Smooth muscle cell (in vitro differentiated cells): ENCODE data around the gene PTPRG. TPM values are rescaled to one million over a fixed set of nuclear protein-coding genes. Genes with fewer than 3 reads are reported as not detected.

Source experiments
- DNase-seq: peaks from one replicate; lab custom pipeline; 2025; ENCODE audit not compliant: unreplicated experiment; lab: John Stamatoyannopoulos, UW
- H2AFZ ChIP-seq: fragments of 200-600 bp; sonication (generic); 2 replicates; pipeline ENCODE4 v1.6.0; 2016; ENCODE audit warnings: antibody characterized with exemption, low read depth, mild to moderate bottlenecking
- H3F3A ChIP-seq: fragments of 200-600 bp; sonication (generic); 2 replicates; pipeline ENCODE4 v1.6.0; 2017; ENCODE audit warnings: antibody characterized with exemption, low read depth
- H3K27ac ChIP-seq: fragments of 200-600 bp; sonication (generic); 2 replicates; pipeline ENCODE4 v1.5.1; 2016; ENCODE audit warnings: low read depth, mild to moderate bottlenecking
- H3K27me3 ChIP-seq: fragments of 200-600 bp; sonication (generic); 2 replicates; pipeline ENCODE4 v1.6.1; 2016; ENCODE audit warnings: low read depth, mild to moderate bottlenecking
- H3K36me3 ChIP-seq: fragments of 200-600 bp; sonication (generic); 2 replicates; pipeline ENCODE4 v1.5.1; 2016; ENCODE audit warnings: low read depth
- H3K4me1 ChIP-seq: fragments of 200-600 bp; sonication (generic); 2 replicates; pipeline ENCODE4 v1.5.1; 2016; ENCODE audit warnings: low read depth
- H3K4me2 ChIP-seq: fragments of 200-600 bp; sonication (generic); 2 replicates; pipeline ENCODE4 v1.6.0; 2016; ENCODE audit warnings: mild to moderate bottlenecking
- H3K4me3 ChIP-seq: fragments of 200-600 bp; sonication (generic); 2 replicates; pipeline ENCODE4 v1.5.1; 2016; ENCODE audit warnings: mild to moderate bottlenecking
- H3K79me2 ChIP-seq: fragments of 200-600 bp; sonication (generic); 2 replicates; pipeline ENCODE4 v1.6.0; 2016; ENCODE audit warnings: low read depth, mild to moderate bottlenecking
- H3K9ac ChIP-seq: fragments of 200-600 bp; sonication (generic); 2 replicates; pipeline ENCODE4 v1.6.0; 2016; ENCODE audit warnings: low read depth
- H3K9me3 ChIP-seq: fragments of 200-600 bp; sonication (generic); replicated peaks from 2 replicates; pipeline ENCODE4 v1.5.1; 2016; ENCODE audit warnings: low read depth
- H4K20me1 ChIP-seq: fragments of 200-600 bp; sonication (generic); 2 replicates; pipeline ENCODE4 v1.6.0; 2016; ENCODE audit warnings: low read depth
- CTCF ChIP-seq: fragments of 200-600 bp; sonication (generic); IDR thresholded peaks from 2 replicates; pipeline ENCODE4 v1.5.1; 2017; ENCODE audit warnings: borderline replicate concordance, mild to moderate bottlenecking, antibody characterized with exemption; ENCODE audit not compliant: insufficient read depth, poor library complexity, severe bottlenecking
- WGBS: methylation state at CpG from one replicate; pipeline ENCODE4 v1.1.7; 2016; ENCODE audit warnings: low lambda C conversion rate; 5-methylcytosine and 5-hydroxymethylcytosine counted together
- polyA plus RNA-seq: library from polyadenylated mRNA; unstranded; fragments of >200 nt; fragmentation: Nextera tagmentation; extraction: Ambion mirVana; gene quantifications from 2 replicates; pipeline ENCODE4 v1.2.1, GENCODE V29; 2016
- total RNA-seq: library from RNA; depleted of rRNA; stranded (reverse); fragments of >200 nt; gene quantifications from 2 replicates; pipeline ENCODE4 v1.2.3, GENCODE V29; 2014

The PTPRG gene
- total and polyA plus RNA-seq, 2 experiments from 2014 or later, result 21.2 to 87.3 TPM

DNA sequence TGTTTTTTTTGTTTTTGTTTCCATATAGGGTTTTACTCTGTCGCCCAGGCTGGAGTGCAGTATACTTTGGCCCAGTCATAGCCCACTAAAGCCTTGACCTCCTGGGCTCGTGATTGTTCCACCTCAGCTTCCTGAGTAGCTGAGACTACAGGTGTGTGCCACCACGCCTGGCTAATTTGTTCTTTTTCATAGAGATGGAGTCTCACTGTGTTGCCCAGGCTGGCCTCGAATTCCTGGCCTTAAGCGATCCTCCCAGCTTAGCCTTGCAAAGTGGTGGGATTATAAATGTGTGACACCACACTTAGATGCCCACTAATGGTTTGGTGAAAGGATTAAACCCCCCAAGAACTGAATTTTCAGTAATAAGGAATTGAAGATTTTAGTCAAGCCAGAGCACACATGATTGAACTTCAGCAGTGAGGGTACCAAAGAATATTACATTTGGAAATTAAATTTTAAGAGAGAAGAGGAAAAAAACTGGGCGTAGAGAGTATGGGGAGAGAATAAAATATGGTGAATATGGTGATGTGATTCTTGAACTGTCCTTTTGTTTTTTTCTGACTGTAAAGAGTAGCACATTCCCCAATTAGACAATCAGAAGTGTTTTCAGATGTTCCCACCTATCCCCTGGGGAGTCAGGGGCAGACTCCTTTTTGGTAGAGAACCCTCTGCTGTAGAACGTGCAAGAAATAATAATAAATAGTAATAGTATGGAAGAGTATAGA lies 208.1 kb downstream of the PTPRG start:
- no peak overlapping the region for H3K4me2 ChIP-seq
- H3K4me3 ChIP-seq, result no peak overlapping the region
- no peaks in the 10 kb centered on the region for H3K27me3 ChIP-seq
- no peaks in the 10 kb centered on the region for H3K36me3 ChIP-seq
- no peaks in the 10 kb centered on the region for H3K4me1 ChIP-seq
- H3K27ac ChIP-seq, result no peak overlapping the region
- no peak overlapping the region for H3K9ac ChIP-seq
- TF ChIP-seq CTCF, result no peak
- H2AFZ ChIP-seq, result no peak overlapping the region
- DNase-seq, result no peak
- H3K9me3 ChIP-seq, result no peaks in the 10 kb centered on the region
- no peaks in the 10 kb centered on the region for H3F3A ChIP-seq
- H3K79me2 ChIP-seq, result peaks cover 17% of the 10 kb centered on the region
- peaks cover 84% of the 10 kb centered on the region for H4K20me1 ChIP-seq
- 96% methylated on average over 7 of the region's 7 CpGs for whole genome bisulfite sequencing

DNA sequence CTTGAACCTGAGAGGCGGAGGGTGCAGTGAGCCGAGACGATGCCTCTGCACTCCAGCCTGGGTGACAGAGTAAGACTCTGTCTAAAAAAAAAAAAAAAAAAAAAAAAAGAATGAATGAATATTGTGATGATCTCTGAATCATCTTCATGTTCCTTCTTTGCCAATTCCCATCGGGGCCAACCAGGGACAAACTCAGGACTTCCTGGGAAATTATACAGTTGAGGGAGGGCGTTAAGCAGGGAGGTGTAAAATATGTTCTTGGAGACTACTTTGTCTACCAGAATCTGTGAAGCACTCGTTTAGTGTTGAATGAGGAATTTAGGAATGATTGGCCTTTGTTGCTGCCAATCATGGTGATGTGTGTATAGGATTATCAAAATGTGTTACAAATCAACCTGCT lies 210.6 kb downstream of the PTPRG start:
- H3K4me1 ChIP-seq, result no peaks in the 10 kb centered on the region

GRCh38 chr3:61772456-61772855 lies 211.1 kb downstream of the PTPRG start:
- Histone ChIP-seq H3K27me3 (no peaks in the 10 kb centered on the region), H3K4me3 (no peak overlapping the region), H3K9ac (no peak overlapping the region), H3K27ac (no peak overlapping the region), H3K4me1 (no peaks in the 10 kb centered on the region), H3K4me2 (no peak overlapping the region), H3K79me2 (peaks cover 19% of the 10 kb centered on the region), H3F3A (no peaks in the 10 kb centered on the region), H3K36me3 (no peaks in the 10 kb centered on the region), H3K9me3 (no peaks in the 10 kb centered on the region), H4K20me1 (peaks cover 90% of the 10 kb centered on the region), H2AFZ (no peak overlapping the region)
- no peak for TF ChIP-seq CTCF
- 94% methylated on average over 1 of the region's 1 CpG for WGBS
- no peak for DNase-seq

More for the DNA sequence above, 210.6 kb downstream of the PTPRG start:
- Histone ChIP-seq H3K9ac (no peak overlapping the region), H2AFZ (no peak overlapping the region), H4K20me1 (peaks cover 88% of the 10 kb centered on the region), H3K9me3 (no peaks in the 10 kb centered on the region), H3K36me3 (no peaks in the 10 kb centered on the region), H3K4me3 (no peak overlapping the region), H3K27ac (no peak overlapping the region), H3K4me2 (no peak overlapping the region), H3K27me3 (no peaks in the 10 kb centered on the region), H3K79me2 (peaks cover 19% of the 10 kb centered on the region), H3F3A (no peaks in the 10 kb centered on the region)
- DNase-seq, result no peak
- TF ChIP-seq CTCF, result no peak
- 91% methylated on average over 6 of the region's 6 CpGs for WGBS
